Right atrium auricular region (tissue), 2 donors: ENCODE measurements around the gene PIP4K2A. TPM values are rescaled to one million over a fixed set of nuclear protein-coding genes. Genes with fewer than 3 reads are reported as not detected.
"Not testable (repeated sequence)": the region's sequence is repeated elsewhere in the genome, so short reads cannot be mapped to it uniquely, and the experiment has no call there.

Experiments used
- DNase-seq: peaks from one replicate; pipeline ENCODE4 v3.0.0-alpha.2; 2019; ENCODE audit warnings: low spot score
- H3K27ac ChIP-seq, 2 donors: fragments of 200-600 bp; sonication (generic); 1 replicate in 1 of 2; 2 replicates in 1 of 2; pipeline ENCODE4 v1.5.1; 2016 to 2019
- H3K27me3 ChIP-seq, 2 donors: fragments of 200-600 bp; sonication (generic); one replicate each; pipeline versions ENCODE4 v1.5.1 to v1.6.0; 2017 to 2019
- H3K36me3 ChIP-seq: fragments of 200-600 bp; sonication (generic); one replicate; pipeline ENCODE4 v1.5.1; 2016
- H3K4me1 ChIP-seq, 2 donors: fragments of 200-600 bp; sonication (generic); one replicate each; pipeline versions ENCODE4 v1.5.1 to v1.6.0; 2017 to 2019
- H3K4me3 ChIP-seq, 2 donors: fragments of 200-600 bp; sonication (generic); 1 replicate in 1 of 2; 2 replicates in 1 of 2; pipeline ENCODE4 v1.5.1; 2017 to 2019; ENCODE audit warnings: mild to moderate bottlenecking in 1 of 2, moderate library complexity in 1 of 2
- H3K9me3 ChIP-seq, 2 donors: fragments of 200-600 bp; sonication (generic); one replicate each; pipeline ENCODE4 v1.5.1; 2019
- total RNA-seq, 2 donors: library from RNA; depleted of rRNA; stranded (reverse); fragments of >200 nt; gene quantifications; one replicate each; pipeline ENCODE4 v1.1.0, GENCODE V29; 2016
- TF ChIP-seq, protein P1 (sequence below), 2 donors: fragments of 200-600 bp; sonication (generic); IDR thresholded peaks; one replicate each; pipeline ENCODE4 v1.5.1; 2019; ENCODE audit warnings: antibody characterized with exemption in 2 of 2

The PIP4K2A gene
- total RNA-seq, 2 donors from 2014 or later = 12.1 to 18.3 TPM

- H3K27me3 ChIP-seq = no peaks in the 10 kb centered on the region
- no peaks in the 10 kb centered on the region for H3K36me3 ChIP-seq
- no peaks in the 10 kb centered on the region for H3K9me3 ChIP-seq
- no peak overlapping the region for H3K4me3 ChIP-seq
- H3K4me1 ChIP-seq = peaks cover 0 to 4% of the 10 kb centered on the region in 2 donors
- no peak overlapping the region for H3K27ac ChIP-seq
- no peak for DNase-seq
- TF ChIP-seq, protein P1, sequence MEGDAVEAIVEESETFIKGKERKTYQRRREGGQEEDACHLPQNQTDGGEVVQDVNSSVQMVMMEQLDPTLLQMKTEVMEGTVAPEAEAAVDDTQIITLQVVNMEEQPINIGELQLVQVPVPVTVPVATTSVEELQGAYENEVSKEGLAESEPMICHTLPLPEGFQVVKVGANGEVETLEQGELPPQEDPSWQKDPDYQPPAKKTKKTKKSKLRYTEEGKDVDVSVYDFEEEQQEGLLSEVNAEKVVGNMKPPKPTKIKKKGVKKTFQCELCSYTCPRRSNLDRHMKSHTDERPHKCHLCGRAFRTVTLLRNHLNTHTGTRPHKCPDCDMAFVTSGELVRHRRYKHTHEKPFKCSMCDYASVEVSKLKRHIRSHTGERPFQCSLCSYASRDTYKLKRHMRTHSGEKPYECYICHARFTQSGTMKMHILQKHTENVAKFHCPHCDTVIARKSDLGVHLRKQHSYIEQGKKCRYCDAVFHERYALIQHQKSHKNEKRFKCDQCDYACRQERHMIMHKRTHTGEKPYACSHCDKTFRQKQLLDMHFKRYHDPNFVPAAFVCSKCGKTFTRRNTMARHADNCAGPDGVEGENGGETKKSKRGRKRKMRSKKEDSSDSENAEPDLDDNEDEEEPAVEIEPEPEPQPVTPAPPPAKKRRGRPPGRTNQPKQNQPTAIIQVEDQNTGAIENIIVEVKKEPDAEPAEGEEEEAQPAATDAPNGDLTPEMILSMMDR (IDR thresholded peaks at IDR 0.05) = no peak
These were observed 183.4 kb downstream of the PIP4K2A start for GRCh38 chr10:22531008-22531407.

- no peak overlapping the region for H3K4me3 ChIP-seq
- TF ChIP-seq, protein P1 (IDR thresholded peaks at IDR 0.05) = no peak
- H3K9me3 ChIP-seq = peaks cover 0 to 5% of the 10 kb centered on the region in 2 donors
- no peaks in the 10 kb centered on the region for H3K4me1 ChIP-seq
- H3K36me3 ChIP-seq = no peaks in the 10 kb centered on the region
- H3K27ac ChIP-seq = no peak overlapping the region
- DNase-seq = no peak
- no peaks in the 10 kb centered on the region for H3K27me3 ChIP-seq
These were observed 186.9 kb downstream of the PIP4K2A start for GRCh38 chr10:22527520-22527919.

GRCh38 chr10:22524333-22524732 lies 190.0 kb downstream of the PIP4K2A start:
- not testable (repeated sequence) for H3K4me3 ChIP-seq, DNase-seq, H3K4me1 ChIP-seq, H3K27me3 ChIP-seq, H3K9me3 ChIP-seq, H3K27ac ChIP-seq, H3K36me3 ChIP-seq

- not testable (repeated sequence) for DNase-seq, H3K27me3 ChIP-seq, H3K9me3 ChIP-seq, H3K36me3 ChIP-seq, H3K4me3 ChIP-seq, H3K4me1 ChIP-seq, H3K27ac ChIP-seq
These were observed 193.7 kb downstream of the PIP4K2A start for GRCh38 chr10:22520645-22521044.

DNA sequence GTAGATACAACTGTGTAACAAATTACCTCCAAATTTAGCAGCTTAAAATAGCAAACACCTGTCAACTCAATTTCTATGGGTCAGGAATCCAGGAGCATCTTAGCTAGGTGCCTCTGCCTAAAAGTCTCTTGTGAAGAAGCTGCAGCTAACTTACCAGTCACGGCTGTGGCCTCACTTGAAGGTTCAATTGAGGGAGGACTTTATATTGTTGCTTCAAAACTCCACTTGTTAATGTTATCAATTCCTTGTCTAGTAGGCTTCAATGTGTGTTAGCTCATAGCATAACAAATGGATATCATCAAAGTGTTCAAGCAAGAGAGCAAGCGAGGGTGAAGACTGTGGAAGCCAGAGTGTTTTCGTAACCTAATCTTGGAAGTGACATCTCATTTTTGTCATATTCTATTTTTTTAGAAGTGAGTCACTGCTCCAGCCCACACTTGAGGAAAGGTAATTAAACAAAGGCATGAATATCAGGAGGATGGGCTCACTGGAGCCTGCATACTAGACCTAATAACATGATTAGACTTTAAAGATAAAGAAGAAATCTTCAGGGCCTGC lies 196.1 kb downstream of the PIP4K2A start:
- DNase-seq = no peak
- no peak overlapping the region for H3K4me3 ChIP-seq
- H3K9me3 ChIP-seq = no peaks in the 10 kb centered on the region
- no peaks in the 10 kb centered on the region for H3K27me3 ChIP-seq
- TF ChIP-seq, protein P1 (IDR thresholded peaks at IDR 0.05) = no peak
- H3K27ac ChIP-seq = no peak overlapping the region
- H3K36me3 ChIP-seq = no peaks in the 10 kb centered on the region
- H3K4me1 ChIP-seq = no peaks in the 10 kb centered on the region

GRCh38 chr10:22515009-22515408 lies 199.4 kb downstream of the PIP4K2A start:
- no peaks in the 10 kb centered on the region for H3K4me1 ChIP-seq
- H3K9me3 ChIP-seq = no peaks in the 10 kb centered on the region
- no peak overlapping the region for H3K4me3 ChIP-seq
- no peak overlapping the region for H3K27ac ChIP-seq
- no peaks in the 10 kb centered on the region for H3K36me3 ChIP-seq
- no peaks in the 10 kb centered on the region for H3K27me3 ChIP-seq
- TF ChIP-seq, protein P1 (IDR thresholded peaks at IDR 0.05) = no peak
- no peak for DNase-seq

DNA sequence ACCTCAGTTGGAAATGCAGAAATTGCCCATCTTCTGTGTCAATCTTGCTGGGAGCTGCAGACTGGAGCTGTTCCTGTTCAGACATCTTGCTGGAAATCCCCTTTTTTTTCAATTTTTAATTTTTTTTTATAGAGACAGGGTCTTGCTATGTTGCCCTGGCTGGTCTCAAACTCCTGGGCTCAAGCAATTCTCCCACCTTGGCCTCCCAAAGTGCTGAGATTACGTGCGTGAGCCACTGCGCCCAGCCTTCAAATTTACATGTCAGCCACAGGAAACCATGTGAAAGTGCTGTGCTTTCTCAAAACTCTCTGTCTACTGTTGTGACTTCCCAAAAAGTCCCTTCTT lies 200.0 kb downstream of the PIP4K2A start:
- H3K4me1 ChIP-seq, H3K27me3 ChIP-seq: not testable (repeated sequence)

GRCh38 chr10:22513483-22514413 lies 200.6 kb downstream of the PIP4K2A start:
- H3K27me3 ChIP-seq, H3K9me3 ChIP-seq, DNase-seq, H3K27ac ChIP-seq, H3K36me3 ChIP-seq, H3K4me1 ChIP-seq, H3K4me3 ChIP-seq: not testable (repeated sequence)

More for the DNA sequence above, 200.0 kb downstream of the PIP4K2A start:
- H3K27ac ChIP-seq, H3K4me3 ChIP-seq, H3K36me3 ChIP-seq, DNase-seq, H3K9me3 ChIP-seq: not testable (repeated sequence)

DNA sequence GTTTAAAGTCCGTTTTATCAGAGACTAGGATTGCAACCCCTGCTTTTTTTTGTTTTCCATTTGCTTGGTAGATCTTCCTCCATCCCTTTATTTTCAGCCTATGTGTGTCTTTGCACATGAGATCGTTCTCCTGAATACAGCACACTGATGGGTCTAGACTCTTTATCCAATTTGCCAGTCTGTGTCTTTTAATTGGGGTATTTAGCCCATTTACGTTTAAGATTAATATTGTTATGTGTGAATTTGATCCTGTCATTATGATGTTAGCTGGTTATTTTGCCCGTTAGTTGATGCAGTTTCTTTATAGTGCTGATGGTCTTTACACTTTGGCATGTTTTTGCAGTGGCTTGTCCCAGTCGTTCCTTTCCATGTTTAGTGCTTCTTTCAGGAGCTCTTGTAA lies 202.4 kb downstream of the PIP4K2A start:
- H3K9me3 ChIP-seq, H3K4me3 ChIP-seq, H3K27ac ChIP-seq, DNase-seq, H3K4me1 ChIP-seq, H3K36me3 ChIP-seq, H3K27me3 ChIP-seq: not testable (repeated sequence)

DNA sequence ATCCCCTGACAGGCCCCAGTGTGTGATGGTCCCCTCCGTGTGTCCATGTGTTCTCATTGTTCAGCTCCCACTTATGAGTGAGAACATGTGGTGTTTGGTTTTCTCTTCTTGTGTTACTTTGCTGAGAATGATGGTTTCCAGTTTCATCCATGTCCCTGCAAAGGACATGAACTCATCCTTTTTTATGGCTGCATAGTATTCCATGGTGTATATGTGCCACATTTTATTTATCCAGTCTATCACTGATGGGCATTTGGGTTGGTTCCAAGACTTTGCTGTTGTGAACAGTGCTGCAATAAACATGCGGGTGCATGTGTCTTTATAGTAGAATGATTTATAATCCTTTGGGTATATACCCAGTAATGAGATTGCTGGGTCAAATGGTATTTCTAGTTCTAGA lies 206.2 kb downstream of the PIP4K2A start:
- not testable (repeated sequence) for H3K4me1 ChIP-seq, DNase-seq, H3K9me3 ChIP-seq, H3K27ac ChIP-seq, H3K36me3 ChIP-seq, H3K27me3 ChIP-seq, H3K4me3 ChIP-seq
